Measurements from ENCODE around the gene PGAP2. TPM values are rescaled to one million over a fixed set of nuclear protein-coding genes. Genes with fewer than 3 reads are reported as not detected.
A peak's percentile ranks its signal among the peaks of the same experiment; 100 is the strongest.

The PGAP2 gene
- total RNA-seq, 4 donors from 2014 or later, result 8.1 to 15.1 (median 10.8) TPM

DNA sequence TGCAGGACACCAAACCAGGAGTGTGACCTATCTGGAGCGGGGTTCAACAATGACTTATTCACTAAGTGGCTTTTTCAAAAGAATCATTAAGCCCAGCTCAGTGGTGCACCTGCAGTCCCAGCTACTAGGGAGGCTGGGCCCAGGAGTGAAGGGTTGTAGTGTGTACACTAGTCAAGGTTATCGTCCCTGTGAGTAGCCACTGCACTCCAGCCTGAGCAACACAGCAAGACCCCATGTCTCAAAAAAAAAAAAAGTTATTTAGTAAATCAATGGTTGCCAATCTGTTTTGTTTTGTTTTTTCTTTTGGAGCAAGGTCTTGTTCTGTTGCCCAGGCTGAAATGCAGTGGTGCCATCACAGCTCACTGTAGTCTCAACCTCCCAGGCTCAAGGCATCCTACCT, 24.5 kb downstream of the PGAP2 start:
- 91 to 100% methylated on average over 2 of the region's 2 CpGs for WGBS, 2 donors
- no peak for DNase-seq (ENCODE audit: low spot score in 2 of 2)
- Histone ChIP-seq H3K4me1 (peaks cover 0 to 63% (median 46%) of the 10 kb centered on the region in 4 donors), H3K27ac (peak overlapping the region in 1 of 4 donors; percentile 30), H3K9me3 (no peaks in the 10 kb centered on the region), H3K36me3 (peaks cover 0 to 37% (median under 1%) of the 10 kb centered on the region in 3 donors), H3K4me3 (no peak overlapping the region), H3K27me3 (no peaks in the 10 kb centered on the region)
- TF ChIP-seq POLR2A (IDR thresholded peaks at IDR 0.05) (no peak), EP300 (IDR thresholded peaks at IDR 0.05) (no peak)
- TF ChIP-seq, protein P1, sequence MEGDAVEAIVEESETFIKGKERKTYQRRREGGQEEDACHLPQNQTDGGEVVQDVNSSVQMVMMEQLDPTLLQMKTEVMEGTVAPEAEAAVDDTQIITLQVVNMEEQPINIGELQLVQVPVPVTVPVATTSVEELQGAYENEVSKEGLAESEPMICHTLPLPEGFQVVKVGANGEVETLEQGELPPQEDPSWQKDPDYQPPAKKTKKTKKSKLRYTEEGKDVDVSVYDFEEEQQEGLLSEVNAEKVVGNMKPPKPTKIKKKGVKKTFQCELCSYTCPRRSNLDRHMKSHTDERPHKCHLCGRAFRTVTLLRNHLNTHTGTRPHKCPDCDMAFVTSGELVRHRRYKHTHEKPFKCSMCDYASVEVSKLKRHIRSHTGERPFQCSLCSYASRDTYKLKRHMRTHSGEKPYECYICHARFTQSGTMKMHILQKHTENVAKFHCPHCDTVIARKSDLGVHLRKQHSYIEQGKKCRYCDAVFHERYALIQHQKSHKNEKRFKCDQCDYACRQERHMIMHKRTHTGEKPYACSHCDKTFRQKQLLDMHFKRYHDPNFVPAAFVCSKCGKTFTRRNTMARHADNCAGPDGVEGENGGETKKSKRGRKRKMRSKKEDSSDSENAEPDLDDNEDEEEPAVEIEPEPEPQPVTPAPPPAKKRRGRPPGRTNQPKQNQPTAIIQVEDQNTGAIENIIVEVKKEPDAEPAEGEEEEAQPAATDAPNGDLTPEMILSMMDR (IDR thresholded peaks at IDR 0.05), result no peak

GRCh38 chr11:3833449-3833848, 25.1 kb downstream of the PGAP2 start:
- Histone ChIP-seq H3K4me3 (no peak overlapping the region), H3K36me3 (peaks cover 0 to 34% (median 0%) of the 10 kb centered on the region in 3 donors), H3K27me3 (no peaks in the 10 kb centered on the region), H3K27ac (no peak overlapping the region), H3K4me1 (peaks cover 0 to 67% (median 50%) of the 10 kb centered on the region in 4 donors), H3K9me3 (no peaks in the 10 kb centered on the region)
- no peak for DNase-seq (ENCODE audit: low spot score in 2 of 2)
- WGBS, 2 donors, result 89% methylated on average over 2 of the region's 2 CpGs
- TF ChIP-seq EP300 (IDR thresholded peaks at IDR 0.05) (no peak), POLR2A (IDR thresholded peaks at IDR 0.05) (no peak)
- TF ChIP-seq, protein P1 (IDR thresholded peaks at IDR 0.05), result no peak

- H3K4me3 ChIP-seq, result no peak overlapping the region
- H3K36me3 ChIP-seq, result peaks cover 0 to 32% (median 0%) of the 10 kb centered on the region in 3 donors
- H3K27ac ChIP-seq, result peak overlapping the region in 2 of 4 donors; percentile 21 to 23
- TF ChIP-seq, protein P1 (IDR thresholded peaks at IDR 0.05), result no peak
- TF ChIP-seq POLR2A (IDR thresholded peaks at IDR 0.05) (no peak), EP300 (IDR thresholded peaks at IDR 0.05) (no peak)
- no peak for DNase-seq (ENCODE audit: low spot score in 2 of 2)
- H3K4me1 ChIP-seq, result peaks cover 0 to 75% (median 56%) of the 10 kb centered on the region in 4 donors
- H3K27me3 ChIP-seq, result no peaks in the 10 kb centered on the region
- no peaks in the 10 kb centered on the region for H3K9me3 ChIP-seq
- 59 to 80% methylated on average over 4 of the region's 4 CpGs for WGBS, 2 donors
Measured at GRCh38 chr11:3834349-3834663, 25.9 kb downstream of the PGAP2 start.

GRCh38 chr11:3834664-3835461, 26.5 kb downstream of the PGAP2 start:
- H3K4me1 ChIP-seq, result peaks cover 0 to 81% (median 59%) of the 10 kb centered on the region in 4 donors
- peaks cover 0 to 26% (median 0%) of the 10 kb centered on the region in 3 donors for H3K36me3 ChIP-seq
- peak overlapping the region in 3 of 4 donors; percentile 21 to 71 (median 52) for H3K27ac ChIP-seq
- no peaks in the 10 kb centered on the region for H3K27me3 ChIP-seq
- H3K4me3 ChIP-seq, result no peak overlapping the region
- 74 to 78% methylated on average over 7 of the region's 7 CpGs for WGBS, 2 donors
- TF ChIP-seq POLR2A (IDR thresholded peaks at IDR 0.05) (no peak), EP300 (IDR thresholded peaks at IDR 0.05) (peak in 1 of 2 donors; percentile 33)
- TF ChIP-seq, protein P1 (IDR thresholded peaks at IDR 0.05), result no peak
- H3K9me3 ChIP-seq, result no peaks in the 10 kb centered on the region
- DNase-seq (ENCODE audit: low spot score in 2 of 2), result peak; percentile 27 to 63

- peaks cover 0 to 85% (median 59%) of the 10 kb centered on the region in 4 donors for H3K4me1 ChIP-seq
- no peak for TF ChIP-seq EP300 (IDR thresholded peaks at IDR 0.05)
- no peak for TF ChIP-seq POLR2A (IDR thresholded peaks at IDR 0.05)
- TF ChIP-seq, protein P1 (IDR thresholded peaks at IDR 0.05), result no peak
- no peak for DNase-seq (ENCODE audit: low spot score in 2 of 2)
- H3K9me3 ChIP-seq, result no peaks in the 10 kb centered on the region
- 62% methylated on average over 4 of the region's 4 CpGs for WGBS, 2 donors
- peaks cover 0 to 17% (median 0%) of the 10 kb centered on the region in 3 donors for H3K36me3 ChIP-seq
- H3K4me3 ChIP-seq, result no peak overlapping the region
- H3K27me3 ChIP-seq, result no peaks in the 10 kb centered on the region
- peak overlapping the region in 2 of 4 donors; percentile 52 to 71 for H3K27ac ChIP-seq
Measured at GRCh38 chr11:3835751-3836150, 27.4 kb downstream of the PGAP2 start.
